PC-3 (cell line): Measurements from ENCODE around the gene RNF4. TPM values are rescaled to one million over a fixed set of nuclear protein-coding genes. Genes with fewer than 3 reads are reported as not detected.

Source experiments
- ATAC-seq: fragments of 200-7000 bp; cut with Tn5 transposase; 2 replicates; pipeline ENCODE4 v1.9.1; 2020; ENCODE audit warnings: mild to moderate bottlenecking, moderate library complexity
- BruUV-seq: library from RNA; stranded (reverse); fragments of 400-500 nt; replicated peaks from 2 replicates; lab custom pipeline; 2021; lab: Mats Ljungman, UMichigan
- CTCF ChIA-PET: fragments of 300-600 bp; sonication (Branson Sonifier 250); formaldehyde crosslinking; loops from one replicate; lab custom pipeline; 2022; ENCODE audit warnings: antibody characterized with exemption; lab: Charles Lee
- POLR2A ChIA-PET: fragments of 300-600 bp; sonication (Branson Sonifier 250); formaldehyde crosslinking; loops from one replicate; lab custom pipeline; 2022; ENCODE audit warnings: antibody characterized with exemption; ENCODE audit not compliant: unreplicated experiment; lab: Charles Lee
- DNase-seq: peaks from one replicate; pipeline ENCODE4 v3.0.0-alpha.2; 2015
- H2AFZ ChIP-seq: fragments of 300-600 bp; sonication (generic); 2 replicates; pipeline ENCODE4 v1.6.0; 2016; ENCODE audit warnings: antibody characterized with exemption, low read length
- H3F3A ChIP-seq: fragments of 300-600 bp; sonication (generic); one replicate; pipeline ENCODE4 v1.6.0; 2017; ENCODE audit warnings: antibody characterized with exemption, low read length, control low read depth, mild to moderate bottlenecking; ENCODE audit not compliant: unreplicated experiment
- H3K27ac ChIP-seq: fragments of 300-600 bp; sonication (generic); 2 replicates; pipeline ENCODE4 v1.5.1; 2016; ENCODE audit warnings: mild to moderate bottlenecking, low read length
- H3K27me3 ChIP-seq: fragments of 300-600 bp; sonication (generic); 2 replicates; pipeline ENCODE4 v1.6.1; 2016; ENCODE audit warnings: low read length, mixed read lengths
- H3K36me3 ChIP-seq: fragments of 300-600 bp; sonication (generic); 2 replicates; pipeline ENCODE4 v1.6.1; 2016; ENCODE audit warnings: low read depth, mixed run types, low read length, mixed read lengths
- H3K4me1 ChIP-seq: fragments of 300-600 bp; sonication (generic); 2 replicates; pipeline ENCODE4 v1.5.1; 2016; ENCODE audit warnings: low read length; ENCODE audit not compliant: insufficient read depth
- H3K4me2 ChIP-seq: fragments of 300-600 bp; sonication (generic); 2 replicates; pipeline ENCODE4 v1.6.0; 2016; ENCODE audit warnings: low read length
- H3K4me3 ChIP-seq: fragments of 300-600 bp; sonication (generic); 2 replicates; pipeline ENCODE4 v1.5.1; 2016; ENCODE audit warnings: mild to moderate bottlenecking, low read length, mixed read lengths
- H3K79me2 ChIP-seq: fragments of 300-600 bp; sonication (generic); 2 replicates; pipeline ENCODE4 v1.6.1; 2017; ENCODE audit warnings: low read length, mixed read lengths
- H3K9ac ChIP-seq: fragments of 300-600 bp; sonication (generic); 2 replicates; pipeline ENCODE4 v1.6.0; 2016; ENCODE audit warnings: mild to moderate bottlenecking, low read length
- H3K9me2 ChIP-seq: fragments of 300-600 bp; sonication (generic); replicated peaks from 2 replicates; pipeline ENCODE4 v1.6.1; 2016; ENCODE audit warnings: mixed run types, low read length, mixed read lengths
- H3K9me3 ChIP-seq: fragments of 300-600 bp; sonication (generic); 2 replicates; pipeline ENCODE4 v1.6.1; 2016; ENCODE audit warnings: low read length, mixed read lengths
- H4K20me1 ChIP-seq: fragments of 300-600 bp; sonication (generic); 2 replicates; pipeline ENCODE4 v1.6.1; 2016; ENCODE audit warnings: low read length, mixed read lengths
- CTCF ChIP-seq: fragments of 300-600 bp; sonication (generic); conservative IDR thresholded peaks from 2 replicates; pipeline ENCODE4 v1.5.1; 2017; ENCODE audit warnings: antibody characterized with exemption, low read depth, mild to moderate bottlenecking, low read length
- EZH2 ChIP-seq: fragments of 300-600 bp; sonication (generic); IDR thresholded peaks from one replicate; pipeline ENCODE4 v1.6.1; 2017; ENCODE audit warnings: antibody characterized with exemption, mild to moderate bottlenecking, low read length; ENCODE audit not compliant: unreplicated experiment
- EZH2phosphoT487 ChIP-seq: fragments of 300-600 bp; sonication (generic); IDR thresholded peaks from 2 replicates; pipeline ENCODE4 v1.6.1; 2018; ENCODE audit warnings: mild to moderate bottlenecking, antibody characterized with exemption, low read length, borderline replicate concordance
- intact Hi-C: fragments of 100-400 bp; cut with micrococcal nuclease; formaldehyde crosslinking; loops from 2 replicates; pipeline ENCODE4 v1.9.0; 2023
- total RNA-seq: library from RNA; depleted of rRNA; stranded (reverse); fragments of >200 nt; gene quantifications from 2 replicates; pipeline ENCODE4 v1.2.3, GENCODE V29; 2014

RNF4 gene
- total RNA-seq, 1 experiment from 2014 or later, result 27.4 TPM

- Histone ChIP-seq H4K20me1 (no peaks in the 10 kb centered on the region), H3K9me2 (no peaks in the 10 kb centered on the region), H3K9ac (no peak overlapping the region), H2AFZ (no peak overlapping the region), H3K9me3 (no peaks in the 10 kb centered on the region), H3K4me3 (no peak overlapping the region), H3K27me3 (no peaks in the 10 kb centered on the region), H3K27ac (no peak overlapping the region), H3K79me2 (no peaks in the 10 kb centered on the region), H3K4me2 (no peak overlapping the region), H3K4me1 (no peaks in the 10 kb centered on the region), H3K36me3 (no peaks in the 10 kb centered on the region), H3F3A (no peaks in the 10 kb centered on the region)
- no TSS peak for BruUV-seq
- intact Hi-C loops, result no loop called here
- ATAC-seq, result no peak
- TF ChIP-seq EZH2phosphoT487 (no peak), CTCF (no peak), EZH2 (no peak)
- no peak for DNase-seq
- POLR2A ChIA-PET, result no interaction called here
- CTCF ChIA-PET, result no interaction called here
These were observed 16.8 kb upstream of the RNF4 start for GRCh38 chr4:2451821-2452785.

GRCh38 chr4:2457481-2458295, 11.2 kb upstream of the RNF4 start:
- ChIA-PET POLR2A (no interaction called here), CTCF (no interaction called here)
- H3K27me3 ChIP-seq, result no peaks in the 10 kb centered on the region
- H3K9me2 ChIP-seq, result no peaks in the 10 kb centered on the region
- TF ChIP-seq EZH2phosphoT487 (no peak), CTCF (no peak), EZH2 (no peak)
- no peaks in the 10 kb centered on the region for H4K20me1 ChIP-seq
- ATAC-seq (no peak), DNase-seq (no peak)
- H3K27ac ChIP-seq, result no peak overlapping the region
- no TSS peak for BruUV-seq
- no peaks in the 10 kb centered on the region for H3K36me3 ChIP-seq
- no peaks in the 10 kb centered on the region for H3K79me2 ChIP-seq
- no peaks in the 10 kb centered on the region for H3K9me3 ChIP-seq
- H3K4me2 ChIP-seq, result no peak overlapping the region
- no peaks in the 10 kb centered on the region for H3K4me1 ChIP-seq
- H2AFZ ChIP-seq, result no peak overlapping the region
- no peak overlapping the region for H3K9ac ChIP-seq
- intact Hi-C loops, result no loop called here
- no peak overlapping the region for H3K4me3 ChIP-seq
- no peaks in the 10 kb centered on the region for H3F3A ChIP-seq
